NCI-H345 (cell line): Measurements from ENCODE around the gene CDKAL1.

Source experiments
- DNase-seq: peaks from one replicate; lab custom pipeline; 2025; lab: John Stamatoyannopoulos, UW

The CDKAL1 gene

GRCh38 chr6:21107796-21108195, 573.5 kb downstream of the CDKAL1 start:
- DNase-seq, result no peak

DNA sequence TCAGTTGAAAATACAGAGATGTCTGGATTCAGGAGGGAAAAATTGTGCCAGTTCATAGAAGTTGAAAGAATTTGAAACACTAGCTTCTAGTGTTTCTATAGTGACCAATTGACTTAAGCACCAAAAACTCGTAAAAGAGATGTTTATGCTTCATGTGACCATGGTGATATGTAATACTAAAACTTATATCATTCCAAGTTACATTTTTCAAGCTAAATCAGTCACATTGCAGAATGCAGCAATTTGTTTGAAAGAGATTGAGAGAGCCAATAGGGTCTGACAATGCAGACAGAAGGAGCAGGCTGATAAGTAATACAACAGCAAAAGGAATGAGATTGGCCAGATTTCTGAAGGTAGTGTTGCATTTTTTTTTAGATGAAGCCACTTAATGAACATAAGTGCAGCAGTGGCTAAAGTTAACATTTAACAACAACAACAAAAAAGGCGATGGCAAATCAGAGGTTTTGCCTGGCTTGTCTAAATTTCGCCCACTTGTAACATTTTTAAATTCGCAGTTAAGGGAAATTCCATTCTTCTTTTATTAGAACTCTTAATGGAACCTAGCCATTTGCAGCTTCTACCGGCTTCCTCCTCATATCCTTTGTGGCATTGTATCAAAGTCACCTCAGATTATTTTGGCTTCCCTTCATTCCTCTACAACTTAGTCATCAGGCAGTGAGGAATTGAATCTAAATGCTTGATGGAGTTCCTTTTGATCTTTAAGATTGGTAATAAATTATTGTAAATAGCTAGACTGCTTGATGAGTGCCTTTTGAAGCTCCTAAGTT, 575.3 kb downstream of the CDKAL1 start:
- DNase-seq, result no peak

GRCh38 chr6:21110684-21111083, 576.4 kb downstream of the CDKAL1 start:
- no peak for DNase-seq

GRCh38 chr6:21111093-21111725, 577.0 kb downstream of the CDKAL1 start:
- no peak for DNase-seq

DNA sequence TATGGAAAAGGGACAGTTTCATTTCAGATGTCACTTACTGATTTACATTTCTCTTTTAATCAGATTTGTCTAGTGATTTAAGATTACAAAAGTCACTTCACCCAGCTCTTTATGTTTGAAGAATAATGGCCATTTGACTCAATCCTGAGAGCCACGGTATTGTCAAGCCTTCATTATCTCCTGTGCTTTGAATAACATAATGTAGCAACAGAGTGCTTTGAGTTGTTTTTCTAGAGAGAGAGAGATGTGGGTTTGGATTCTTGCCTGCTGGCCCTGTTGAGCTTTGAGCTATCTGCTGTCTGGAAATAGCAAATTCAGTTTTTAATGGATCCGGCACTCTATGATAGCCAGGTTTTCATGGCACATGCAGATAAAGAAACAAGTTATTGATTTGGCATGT, 580.9 kb downstream of the CDKAL1 start:
- peak; percentile 87 for DNase-seq

DNA sequence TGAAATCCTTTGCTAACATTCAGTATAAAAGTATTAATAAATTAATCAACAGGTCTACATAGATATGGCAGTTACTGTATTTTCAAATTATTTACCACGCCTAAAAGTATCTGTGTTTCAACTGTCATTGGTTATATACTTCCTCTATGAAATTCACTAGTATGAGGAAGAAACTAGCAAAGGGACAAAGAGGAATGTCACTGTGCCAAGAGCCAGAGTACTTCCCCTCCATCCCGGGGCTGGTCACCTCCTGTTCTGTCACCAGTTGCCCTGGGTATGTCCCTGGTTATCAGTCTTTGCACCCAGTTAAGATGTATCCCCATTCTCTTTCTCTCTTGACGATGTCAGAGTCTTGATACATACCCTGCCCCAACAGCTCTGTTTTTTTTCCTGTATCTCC, 582.5 kb downstream of the CDKAL1 start:
- no peak for DNase-seq

GRCh38 chr6:21118216-21118780, 584.0 kb downstream of the CDKAL1 start:
- DNase-seq, result no peak

GRCh38 chr6:21121636-21122136, 587.4 kb downstream of the CDKAL1 start:
- DNase-seq, result no peak

DNA sequence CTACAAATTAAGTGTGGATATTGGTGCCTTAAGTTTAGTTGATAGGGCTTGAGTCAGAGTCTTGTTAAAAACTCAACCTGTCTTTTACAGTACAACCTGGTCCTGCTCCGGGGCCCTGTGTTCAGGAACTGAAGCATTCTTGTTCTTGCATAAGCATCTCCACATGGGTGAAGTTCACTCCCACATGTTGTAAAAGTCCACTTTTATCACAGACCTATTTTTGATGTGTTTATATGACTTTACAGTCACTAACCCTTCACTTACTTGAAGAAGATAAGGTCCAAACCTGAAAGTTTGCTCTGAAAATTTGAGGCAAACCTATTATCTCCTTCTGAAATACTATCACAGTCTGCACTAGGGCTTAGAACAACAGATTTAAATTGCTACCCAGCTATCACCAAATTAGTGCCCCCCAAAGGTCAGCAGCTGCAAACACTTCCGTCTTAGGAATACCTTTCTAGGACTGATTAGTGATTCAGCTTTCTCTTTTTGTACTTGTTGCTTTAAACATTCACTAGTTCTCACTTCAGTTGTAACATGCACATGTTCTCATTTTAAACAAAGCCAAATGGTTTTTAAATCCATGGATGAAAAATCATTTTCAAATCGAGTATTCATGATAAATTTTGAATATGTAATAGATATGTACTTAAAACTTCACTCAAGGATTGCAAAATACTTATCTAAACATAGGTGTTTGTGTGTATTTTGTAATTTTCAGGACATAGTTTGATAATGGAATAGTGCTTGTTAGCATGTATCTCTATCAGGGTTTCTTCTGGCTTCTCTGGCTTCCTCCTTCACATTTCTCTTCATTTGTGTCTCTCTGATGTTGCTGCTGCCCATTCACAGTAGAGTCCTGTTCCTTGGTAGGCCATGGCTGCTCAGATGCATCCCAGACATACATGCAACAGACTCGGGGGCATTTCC, 589.5 kb downstream of the CDKAL1 start:
- no peak for DNase-seq

GRCh38 chr6:21128601-21129000, 594.3 kb downstream of the CDKAL1 start:
- no peak for DNase-seq

GRCh38 chr6:21131406-21131805, 597.1 kb downstream of the CDKAL1 start:
- no peak for DNase-seq

DNA sequence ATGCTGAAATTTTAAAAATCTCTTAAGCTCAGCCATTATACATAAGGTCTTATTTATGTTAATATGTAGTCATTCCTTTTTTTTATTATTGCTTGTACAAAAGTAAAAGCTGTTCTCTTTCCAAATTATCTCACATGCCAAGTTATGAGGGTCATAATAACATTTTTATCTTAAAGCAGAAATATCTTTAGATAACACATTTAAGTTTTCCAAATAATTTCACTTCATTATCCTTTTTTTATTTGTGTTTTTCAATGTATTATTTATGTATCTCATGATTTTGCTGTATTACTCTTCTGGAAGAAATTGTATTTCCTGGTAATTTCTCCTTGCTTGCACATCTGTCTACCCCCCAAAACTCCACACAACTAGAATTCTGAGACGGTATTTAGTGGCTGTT, 598.2 kb downstream of the CDKAL1 start:
- no peak for DNase-seq

GRCh38 chr6:21132856-21133838, 598.9 kb downstream of the CDKAL1 start:
- DNase-seq, result no peak

GRCh38 chr6:21133901-21134300, 599.6 kb downstream of the CDKAL1 start:
- no peak for DNase-seq

GRCh38 chr6:21134356-21134755, 600.1 kb downstream of the CDKAL1 start:
- no peak for DNase-seq

DNA sequence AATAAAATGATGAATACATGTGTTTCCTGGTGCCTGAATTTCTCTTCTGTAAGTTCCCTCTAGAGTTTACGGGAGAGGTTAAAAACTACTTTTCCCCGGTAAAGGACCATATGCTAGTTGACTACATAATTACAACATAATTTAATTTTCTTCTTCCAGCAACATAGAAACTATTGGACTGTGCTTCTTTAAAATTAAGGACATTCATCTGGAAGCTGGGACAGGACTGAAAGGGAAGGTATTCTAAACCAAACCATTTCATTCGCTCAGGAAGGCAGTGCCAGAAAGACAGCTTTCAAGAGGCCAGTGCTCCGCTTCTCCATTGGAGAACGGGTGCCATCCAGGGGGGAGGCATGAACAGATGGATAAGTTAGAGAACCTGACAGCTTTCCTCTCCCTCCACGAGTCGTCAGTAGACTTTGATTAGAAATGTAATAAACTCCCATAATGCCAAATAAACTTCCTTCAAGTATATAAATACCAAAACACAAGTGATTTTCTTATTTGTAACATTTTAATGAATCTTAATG, 601.3 kb downstream of the CDKAL1 start:
- DNase-seq, result no peak

DNA sequence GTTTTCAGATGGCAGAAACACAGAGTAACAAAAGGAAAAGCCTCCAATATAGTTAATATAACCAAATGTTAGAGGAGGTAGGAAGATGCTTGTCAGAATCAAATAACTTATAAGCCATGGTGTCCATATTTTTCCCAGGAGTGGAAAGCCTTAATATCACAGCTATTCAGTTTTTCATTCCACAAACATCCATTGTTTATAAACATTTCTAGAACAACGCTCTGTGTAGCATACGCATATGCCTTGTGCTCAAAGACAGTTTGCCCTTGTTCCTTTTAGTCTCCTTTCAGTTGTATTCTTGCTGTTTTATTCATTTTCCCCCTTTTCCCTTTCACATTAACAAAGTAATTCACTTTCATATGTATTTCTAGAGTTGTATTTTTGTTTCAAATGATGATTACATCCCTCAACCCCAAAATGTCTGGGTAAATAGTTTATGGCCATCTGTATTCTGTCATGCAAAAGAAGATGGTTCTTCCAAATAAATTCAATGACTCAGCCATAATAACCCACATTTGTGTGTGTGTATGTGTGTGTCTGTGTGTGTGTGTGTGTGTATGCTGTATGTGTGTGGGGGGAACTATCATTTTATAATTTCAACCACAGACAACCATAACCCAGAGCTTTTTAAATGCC, 603.6 kb downstream of the CDKAL1 start:
- DNase-seq, result no peak

DNA sequence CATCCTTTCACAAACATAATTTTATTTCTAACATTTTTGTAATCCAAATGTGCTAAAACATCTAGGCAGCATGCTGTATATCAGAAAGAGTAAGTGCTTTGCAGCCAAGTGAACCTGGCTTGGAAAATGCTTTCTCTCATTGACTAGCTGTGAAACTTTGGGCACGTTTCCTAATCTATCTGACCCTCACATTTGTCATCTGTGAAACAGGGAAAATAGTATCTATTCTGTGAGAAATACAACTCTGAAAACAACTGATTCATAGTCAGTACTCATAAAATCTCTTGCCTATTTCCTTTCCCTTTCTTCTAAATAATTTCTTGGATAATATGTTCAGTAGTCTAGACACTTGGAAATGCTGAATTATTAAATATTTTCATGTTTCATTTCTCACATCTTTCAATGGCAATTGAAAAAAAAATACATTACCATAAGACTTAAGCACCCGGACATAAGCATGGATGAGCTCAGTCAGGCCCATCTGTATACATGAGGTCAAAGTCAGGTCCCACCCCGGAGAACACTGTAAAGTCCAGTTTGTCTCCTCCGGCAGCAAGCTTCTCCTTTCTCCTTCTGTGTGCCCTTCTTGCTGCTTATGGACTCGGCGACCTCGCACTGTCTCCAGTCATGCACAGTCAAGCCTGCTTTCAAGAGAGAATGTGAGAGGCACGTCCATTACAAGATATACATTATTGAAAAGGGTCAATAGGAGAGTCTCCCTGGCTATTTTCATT, 604.2 kb downstream of the CDKAL1 start:
- DNase-seq, result no peak

- DNase-seq, result no peak
Measured at GRCh38 chr6:21140966-21141365, 606.7 kb downstream of the CDKAL1 start.
